ENCODE results near the gene HJURP.

The HJURP gene

DNA sequence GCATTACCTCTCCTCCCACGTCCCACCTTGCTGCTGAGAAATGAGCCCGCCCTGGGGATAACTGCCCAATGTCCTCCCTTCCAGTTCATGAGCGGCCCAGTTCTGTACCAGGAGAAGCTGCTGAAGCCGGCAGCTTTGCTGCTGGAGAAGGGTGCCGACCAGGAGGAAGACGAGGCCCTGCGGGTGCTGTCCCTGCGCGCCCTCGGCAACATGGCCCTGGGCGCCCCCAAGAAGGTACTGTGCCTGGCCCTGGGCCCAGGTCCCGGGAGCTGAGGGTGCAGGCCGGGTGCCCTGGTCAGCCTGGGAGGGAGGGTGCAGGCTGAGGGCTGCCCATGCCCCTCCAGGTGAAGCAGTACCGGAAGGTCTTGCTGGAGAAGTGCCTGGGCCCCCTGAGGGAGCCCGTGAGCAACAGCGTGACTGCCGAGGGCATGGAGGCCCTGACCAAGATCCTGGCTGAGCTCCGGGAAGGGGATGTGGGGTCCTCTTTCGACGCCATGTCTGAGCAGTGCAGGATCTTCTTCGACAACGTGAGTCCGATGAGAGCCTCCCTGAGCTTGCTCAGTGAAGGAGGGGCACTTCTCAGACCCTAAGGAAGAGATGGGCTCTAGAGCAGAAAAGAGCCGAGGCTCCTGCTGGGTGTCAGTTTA lies 25.7 kb downstream of the HJURP start:
- Histone ChIP-seq H3K27me3 (ENCODE audit: insufficient read depth, low read length, poor library complexity) (no peaks in the 10 kb centered on the region), H3K9ac (ENCODE audit: low read depth, low read length) (no peak overlapping the region), H2AFZ (ENCODE audit: low read depth, low read length) (no peak overlapping the region), H3K79me2 (ENCODE audit: insufficient read depth, low read length) (no peaks in the 10 kb centered on the region), H3K9me3 (ENCODE audit: insufficient read depth, low read length, severe bottlenecking) (no peaks in the 10 kb centered on the region), H3K4me2 (ENCODE audit: insufficient read depth, low read length) (no peak overlapping the region), H4K20me1 (ENCODE audit: insufficient read depth, low read length) (peaks cover 2% of the 10 kb centered on the region; the same call in 1 of the 2 replicates), H3K4me3 (ENCODE audit: low read depth in 1 of 2, low read length in 2 of 2) (no peak overlapping the region), H3K36me3 (ENCODE audit: insufficient read depth, low read length) (peaks cover 7% of the 10 kb centered on the region; the same call in 1 of the 2 replicates), H3K4me1 (ENCODE audit: insufficient read depth, low read length) (no peaks in the 10 kb centered on the region), H3K27ac (ENCODE audit: low read length) (no peak overlapping the region)
- ATAC-seq (ENCODE audit: insufficient read depth, low read depth): no peak
- TF ChIP-seq CTCF (IDR thresholded peaks at IDR 0.05; ENCODE audit: borderline replicate concordance, extremely low read depth, low read length, poor library complexity, severe bottlenecking): no peak
- TF ChIP-seq EZH2 (IDR thresholded peaks at IDR 0.05; ENCODE audit: borderline replicate concordance, low read depth, low read length, severe bottlenecking): no peak
- DNase-seq: no peak

DNA sequence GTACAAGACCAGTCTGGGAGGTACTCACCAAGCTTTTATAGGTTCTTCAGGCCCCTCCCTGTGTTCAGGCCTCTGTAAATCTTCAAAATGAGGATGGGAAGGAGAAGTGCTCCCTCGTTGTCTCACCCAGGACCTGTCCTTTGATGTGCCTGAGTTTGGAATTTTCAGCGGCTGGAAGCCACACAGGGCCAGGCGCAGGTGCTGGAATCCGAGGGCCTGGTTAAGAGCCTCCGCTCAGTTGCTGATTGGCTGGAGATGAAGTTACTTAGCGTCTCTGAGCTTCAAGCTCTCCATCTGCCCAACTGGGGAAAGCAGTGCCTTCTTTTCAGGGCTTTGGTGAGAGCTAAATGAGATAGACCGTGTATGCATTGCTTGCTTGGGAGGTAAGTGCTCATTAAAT lies 30.0 kb downstream of the HJURP start:
- H3K4me3 ChIP-seq (ENCODE audit: low read depth in 1 of 2, low read length in 2 of 2): no peak overlapping the region
- H3K4me1 ChIP-seq (ENCODE audit: insufficient read depth, low read length): no peaks in the 10 kb centered on the region
- no peaks in the 10 kb centered on the region for H3K36me3 ChIP-seq (ENCODE audit: insufficient read depth, low read length)
- no peaks in the 10 kb centered on the region for H3K79me2 ChIP-seq (ENCODE audit: insufficient read depth, low read length)
- no peak overlapping the region for H3K9ac ChIP-seq (ENCODE audit: low read depth, low read length)
- no peaks in the 10 kb centered on the region for H4K20me1 ChIP-seq (ENCODE audit: insufficient read depth, low read length)
- ATAC-seq (ENCODE audit: insufficient read depth, low read depth) (no peak), DNase-seq (no peak)
- no peaks in the 10 kb centered on the region for H3K9me3 ChIP-seq (ENCODE audit: insufficient read depth, low read length, severe bottlenecking)
- H2AFZ ChIP-seq (ENCODE audit: low read depth, low read length): no peak overlapping the region
- no peaks in the 10 kb centered on the region for H3K27me3 ChIP-seq (ENCODE audit: insufficient read depth, low read length, poor library complexity)
- no peak overlapping the region for H3K4me2 ChIP-seq (ENCODE audit: insufficient read depth, low read length)
- no peak overlapping the region for H3K27ac ChIP-seq (ENCODE audit: low read length)
- no peak for TF ChIP-seq EZH2 (IDR thresholded peaks at IDR 0.05; ENCODE audit: borderline replicate concordance, low read depth, low read length, severe bottlenecking)
- no peak for TF ChIP-seq CTCF (IDR thresholded peaks at IDR 0.05; ENCODE audit: borderline replicate concordance, extremely low read depth, low read length, poor library complexity, severe bottlenecking)

DNA sequence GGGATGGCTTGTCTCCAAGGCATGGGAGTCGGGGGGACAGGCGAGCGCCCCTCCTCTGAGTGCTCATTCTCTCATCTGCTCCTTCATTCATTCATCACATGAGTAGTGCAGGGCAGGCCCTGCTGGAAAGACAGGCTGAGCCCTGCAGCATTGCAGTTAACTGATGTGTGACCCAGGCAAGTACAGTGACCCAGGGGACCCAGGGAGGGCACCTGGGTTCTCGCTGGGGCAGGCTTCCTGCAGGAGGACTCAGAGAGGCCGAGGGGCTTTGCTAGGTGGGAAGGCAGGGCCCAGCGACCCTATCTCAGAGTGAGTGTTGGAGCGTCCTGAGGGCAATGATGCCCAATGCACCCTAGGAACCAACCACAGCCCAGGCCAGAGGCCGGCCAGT lies 30.6 kb downstream of the HJURP start:
- Histone ChIP-seq H3K4me1 (ENCODE audit: insufficient read depth, low read length) (no peaks in the 10 kb centered on the region), H3K27me3 (ENCODE audit: insufficient read depth, low read length, poor library complexity) (no peaks in the 10 kb centered on the region), H3K36me3 (ENCODE audit: insufficient read depth, low read length) (no peaks in the 10 kb centered on the region), H3K79me2 (ENCODE audit: insufficient read depth, low read length) (no peaks in the 10 kb centered on the region), H3K27ac (ENCODE audit: low read length) (no peak overlapping the region), H3K9ac (ENCODE audit: low read depth, low read length) (no peak overlapping the region), H3K4me2 (ENCODE audit: insufficient read depth, low read length) (no peak overlapping the region), H2AFZ (ENCODE audit: low read depth, low read length) (no peak overlapping the region), H3K9me3 (ENCODE audit: insufficient read depth, low read length, severe bottlenecking) (no peaks in the 10 kb centered on the region), H4K20me1 (ENCODE audit: insufficient read depth, low read length) (no peaks in the 10 kb centered on the region), H3K4me3 (ENCODE audit: low read depth in 1 of 2, low read length in 2 of 2) (no peak overlapping the region)
- ATAC-seq (ENCODE audit: insufficient read depth, low read depth) (no peak), DNase-seq (no peak)
- TF ChIP-seq CTCF (IDR thresholded peaks at IDR 0.05; ENCODE audit: borderline replicate concordance, extremely low read depth, low read length, poor library complexity, severe bottlenecking): no peak
